Ovary (tissue), 3 donors: Measurements from ENCODE around the gene EHBP1.

Experiments
- CTCF ChIP-seq, 3 donors: fragments of 450-650 bp in 2 of 3; fragments of 200-600 bp in 1 of 3; IDR thresholded peaks; one replicate each; pipeline versions ENCODE4 v1.5.1 to v1.8.0; 2016 to 2022; ENCODE audit warnings: antibody characterized with exemption in 3 of 3, mild to moderate bottlenecking in 1 of 3
- POLR2A ChIP-seq: fragments of 450-650 bp; IDR thresholded peaks from one replicate; pipeline ENCODE4 v1.6.1; 2017; ENCODE audit warnings: antibody characterized with exemption, mild to moderate bottlenecking, moderate library complexity
- donor health status: DM: no; HTN: no; CAD: no.

GRCh38 chr2:62738981-62739936 lies 33.7 kb downstream of the EHBP1 start:
- no peak for TF ChIP-seq CTCF (IDR thresholded peaks at IDR 0.05)
- TF ChIP-seq POLR2A = no peak
